ENCODE measurements around the gene FOXP1. TPM values are rescaled to one million over a fixed set of nuclear protein-coding genes. Genes with fewer than 3 reads are reported as not detected.
A peak's percentile ranks its signal among the peaks of the same experiment; 100 is the strongest.

The FOXP1 gene
- total and polyA plus RNA-seq, 2 of the 8 experiments (the other 6 are each of a cell fraction or from before 2014, with no cell fraction given), result 13.9 to 25.4 TPM

DNA sequence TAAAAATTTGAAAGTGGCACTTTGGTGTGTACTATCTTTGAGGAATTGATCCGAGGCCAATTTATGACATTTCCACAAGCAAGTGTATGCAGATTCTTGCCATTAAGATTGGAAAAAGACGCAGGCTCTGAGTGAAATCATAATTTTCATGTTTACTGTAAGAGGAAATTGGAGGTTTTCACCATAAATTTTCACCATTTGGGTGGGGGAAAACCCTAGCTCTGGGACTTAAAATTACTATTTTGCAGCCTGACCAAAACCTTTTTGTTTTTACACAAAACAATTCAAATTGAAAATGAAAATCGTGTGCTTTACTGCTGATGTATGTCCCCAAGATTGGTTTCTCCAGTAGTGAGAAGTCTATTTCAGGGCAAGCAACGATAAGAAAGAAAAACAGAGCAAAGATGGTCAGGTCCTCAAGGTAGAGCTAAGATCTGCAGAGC lies 282.6 kb downstream of the FOXP1 start:
- Histone ChIP-seq H3K4ac (replicated peaks; ENCODE audit: insufficient read length, low read depth, low read length) (no peak overlapping the region), H2BK15ac (ENCODE audit: low read length) (no peak overlapping the region), H3K79me2 (ENCODE audit: control insufficient read depth in 1 of 2, insufficient read depth in 2 of 2, low read length in 2 of 2) (peaks cover 8 to 76% of the 10 kb centered on the region in 2 experiments; a peak in 3 of 4 replicates), H4K8ac (ENCODE audit: extremely low read depth, insufficient read depth, low read length) (no peak overlapping the region), H3K9ac (replicated peaks in 1 of 4; ENCODE audit: extremely low read depth in 1 of 4, low read depth in 3 of 4, low read length in 3 of 4) (no peak overlapping the region), H3K23ac (ENCODE audit: insufficient read length) (no peak overlapping the region), H3K9me3 (ENCODE audit: insufficient read depth in 2 of 2, low read depth in 1 of 2, low read length in 1 of 2) (no peaks in the 10 kb centered on the region), H2BK20ac (ENCODE audit: low read length) (no peak overlapping the region), H3K4me2 (ENCODE audit: insufficient read depth in 1 of 2, low read depth in 2 of 2, low read length in 2 of 2) (peak overlapping the region in 1 of 2 experiments; percentile 13; a peak in 2 of 4 replicates), H3K4me3 (ENCODE audit: extremely low read depth in 1 of 4, insufficient read depth in 2 of 4, low read depth in 3 of 4, low read length in 4 of 4) (no peak overlapping the region; a peak in 1 of 8 replicates), H3K4me1 (replicated peaks in 1 of 4; ENCODE audit: control insufficient read depth in 3 of 4, insufficient read depth in 4 of 4, low read length in 3 of 4) (peaks cover 2 to 37% (median 16%) of the 10 kb centered on the region in 4 experiments; a peak in 5 of 7 replicates), H2BK12ac (ENCODE audit: low read depth, low read length) (no peak overlapping the region; the same call in 1 of the 2 replicates), H4K20me1 (replicated peaks in 1 of 2; ENCODE audit: control insufficient read depth in 1 of 2, insufficient read depth in 2 of 2, low read length in 2 of 2) (no peaks in the 10 kb centered on the region), H2AFZ (ENCODE audit: low read length) (no peak overlapping the region), H2BK5ac (ENCODE audit: low read depth, low read length) (no peak overlapping the region), H4K91ac (replicated peaks; ENCODE audit: insufficient read length, low read length) (no peak overlapping the region), H3K36me3 (ENCODE audit: control insufficient read depth in 2 of 4, insufficient read depth in 4 of 4, low read length in 3 of 4) (no peaks in the 10 kb centered on the region), H3K23me2 (ENCODE audit: low read depth, low read length) (peaks cover 4% of the 10 kb centered on the region; the same call in 1 of the 2 replicates), H3K79me1 (ENCODE audit: low read depth, low read length) (no peaks in the 10 kb centered on the region; the same call in 1 of the 2 replicates), H4K5ac (ENCODE audit: insufficient read length, low read depth, low read length) (peak overlapping the region; percentile 44), H3K18ac (ENCODE audit: extremely low read depth, low read length) (no peak overlapping the region), H3K56ac (replicated peaks; ENCODE audit: insufficient read length, low read depth, low read length) (no peak overlapping the region), H2AK5ac (ENCODE audit: low read depth, low read length) (no peak overlapping the region), H3K14ac (ENCODE audit: insufficient read length) (no peak overlapping the region), H3K27ac (ENCODE audit: low read depth, low read length) (no peak overlapping the region), H2BK120ac (replicated peaks; ENCODE audit: low read depth, low read length) (peak overlapping the region; percentile 79), H3K27me3 (replicated peaks in 1 of 4; ENCODE audit: control insufficient read depth in 3 of 4, extremely low read depth in 1 of 4, insufficient read depth in 3 of 4, low read length in 3 of 4) (no peaks in the 10 kb centered on the region)
- ChIA-PET POLR2A (ENCODE audit: partially characterized antibody) (no interaction called here), CTCF (ENCODE audit: partially characterized antibody) (interaction anchor here (1.2 kb wide), 1 partner anchor 97 kb away, joined by 3 read pairs; no protein-coding TSS in a partner anchor)
- TF ChIP-seq, protein P1, sequence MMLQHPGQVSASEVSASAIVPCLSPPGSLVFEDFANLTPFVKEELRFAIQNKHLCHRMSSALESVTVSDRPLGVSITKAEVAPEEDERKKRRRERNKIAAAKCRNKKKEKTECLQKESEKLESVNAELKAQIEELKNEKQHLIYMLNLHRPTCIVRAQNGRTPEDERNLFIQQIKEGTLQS (IDR thresholded peaks at IDR 0.05; ENCODE audit: insufficient read depth, low read depth, low read length), result no peak
- TF ChIP-seq GTF2F1 (IDR thresholded peaks at IDR 0.05; ENCODE audit: borderline replicate concordance, low read depth, low read length) (no peak), FOSL1 (IDR thresholded peaks at IDR 0.05; ENCODE audit: insufficient read depth, low read depth, low read length) (no peak), CREB1 (IDR thresholded peaks at IDR 0.05) (no peak), BCL11A (IDR thresholded peaks at IDR 0.05; ENCODE audit: low read depth in 2 of 2, low read length in 2 of 2) (no peak)
- TF ChIP-seq, protein P2, sequence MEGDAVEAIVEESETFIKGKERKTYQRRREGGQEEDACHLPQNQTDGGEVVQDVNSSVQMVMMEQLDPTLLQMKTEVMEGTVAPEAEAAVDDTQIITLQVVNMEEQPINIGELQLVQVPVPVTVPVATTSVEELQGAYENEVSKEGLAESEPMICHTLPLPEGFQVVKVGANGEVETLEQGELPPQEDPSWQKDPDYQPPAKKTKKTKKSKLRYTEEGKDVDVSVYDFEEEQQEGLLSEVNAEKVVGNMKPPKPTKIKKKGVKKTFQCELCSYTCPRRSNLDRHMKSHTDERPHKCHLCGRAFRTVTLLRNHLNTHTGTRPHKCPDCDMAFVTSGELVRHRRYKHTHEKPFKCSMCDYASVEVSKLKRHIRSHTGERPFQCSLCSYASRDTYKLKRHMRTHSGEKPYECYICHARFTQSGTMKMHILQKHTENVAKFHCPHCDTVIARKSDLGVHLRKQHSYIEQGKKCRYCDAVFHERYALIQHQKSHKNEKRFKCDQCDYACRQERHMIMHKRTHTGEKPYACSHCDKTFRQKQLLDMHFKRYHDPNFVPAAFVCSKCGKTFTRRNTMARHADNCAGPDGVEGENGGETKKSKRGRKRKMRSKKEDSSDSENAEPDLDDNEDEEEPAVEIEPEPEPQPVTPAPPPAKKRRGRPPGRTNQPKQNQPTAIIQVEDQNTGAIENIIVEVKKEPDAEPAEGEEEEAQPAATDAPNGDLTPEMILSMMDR (IDR thresholded peaks at IDR 0.05; ENCODE audit: control extremely low read depth in 1 of 3, insufficient read depth in 1 of 3, low read depth in 1 of 3, low read length in 3 of 3), result no peak
- WGBS, 2 experiments (ENCODE audit: extremely low coverage in 1 of 2, insufficient coverage in 1 of 2, insufficient read length in 1 of 2, insufficient replicate concordance in 2 of 2, low coverage in 1 of 2, low lambda C conversion rate in 2 of 2, missing lambda C conversion rate in 1 of 2), result 69% methylated on average over 4 of the region's 4 CpGs; no CpG with 5 or more reads in 1 of the 2 experiments
- DNase-seq (ENCODE audit: low read depth in 1 of 2, low spot score in 2 of 2) (no peak), FAIRE-seq (peak; percentile 42)

Measured in H1 (cell line).